Activated CD4-positive, alpha-beta T cell treated with anti-CD3 and anti-CD28 coated beads for 4 hours (primary cell): ENCODE data around the gene GIPC2.

ENCODE experiments used
- DNase-seq, 2 donors: peaks; one replicate each; pipeline ENCODE4 v3.0.0-alpha.2; 2020

GIPC2 gene

GRCh38 chr1:78153092-78153736 lies 107.4 kb downstream of the GIPC2 start:
- DNase-seq, result no peak

DNA sequence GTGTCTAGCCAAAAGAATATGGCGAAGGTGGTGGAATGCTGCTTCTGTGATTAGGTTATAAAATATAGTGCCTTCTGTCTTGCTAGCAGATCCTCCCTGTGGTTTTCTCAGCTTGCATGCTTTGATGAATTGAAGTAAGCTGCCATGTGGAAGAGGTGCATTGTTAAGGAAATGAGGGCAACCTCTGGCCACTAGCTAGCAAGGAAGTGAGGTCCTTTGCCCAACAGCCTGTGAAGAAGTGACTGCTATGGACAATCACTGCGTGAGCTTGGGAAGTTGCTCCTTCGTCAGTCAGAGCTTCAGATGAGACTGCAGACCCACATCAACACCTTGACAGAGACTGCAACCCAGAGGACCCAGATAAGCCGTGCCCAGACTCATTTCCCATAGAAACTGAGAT lies 109.4 kb downstream of the GIPC2 start:
- DNase-seq, result no peak

GRCh38 chr1:78156805-78157521 lies 111.2 kb downstream of the GIPC2 start:
- DNase-seq, result no peak

- no peak for DNase-seq
Measured at GRCh38 chr1:78165816-78166215, 120.0 kb downstream of the GIPC2 start.

- DNase-seq, result no peak
Measured at GRCh38 chr1:78168306-78168705, 122.5 kb downstream of the GIPC2 start.

DNA sequence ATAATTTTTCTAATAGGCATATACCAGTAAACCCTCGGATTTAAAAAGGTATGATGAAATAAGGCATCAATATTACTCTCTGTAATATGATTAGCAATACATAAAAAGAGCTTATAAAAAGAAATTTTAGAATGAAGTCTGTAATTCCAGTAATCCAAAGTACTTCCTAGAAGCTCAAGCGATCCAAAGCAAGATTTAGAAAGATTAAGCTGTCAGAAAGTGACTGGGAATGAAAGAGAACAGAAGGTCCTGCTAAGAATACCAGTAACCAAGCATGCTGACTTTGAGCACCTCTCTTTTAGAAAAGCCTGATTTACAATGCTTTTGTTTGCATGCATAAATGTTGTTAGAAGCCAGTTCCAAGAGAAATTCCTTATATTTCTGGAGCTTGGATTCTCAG lies 125.1 kb downstream of the GIPC2 start:
- no peak for DNase-seq

DNA sequence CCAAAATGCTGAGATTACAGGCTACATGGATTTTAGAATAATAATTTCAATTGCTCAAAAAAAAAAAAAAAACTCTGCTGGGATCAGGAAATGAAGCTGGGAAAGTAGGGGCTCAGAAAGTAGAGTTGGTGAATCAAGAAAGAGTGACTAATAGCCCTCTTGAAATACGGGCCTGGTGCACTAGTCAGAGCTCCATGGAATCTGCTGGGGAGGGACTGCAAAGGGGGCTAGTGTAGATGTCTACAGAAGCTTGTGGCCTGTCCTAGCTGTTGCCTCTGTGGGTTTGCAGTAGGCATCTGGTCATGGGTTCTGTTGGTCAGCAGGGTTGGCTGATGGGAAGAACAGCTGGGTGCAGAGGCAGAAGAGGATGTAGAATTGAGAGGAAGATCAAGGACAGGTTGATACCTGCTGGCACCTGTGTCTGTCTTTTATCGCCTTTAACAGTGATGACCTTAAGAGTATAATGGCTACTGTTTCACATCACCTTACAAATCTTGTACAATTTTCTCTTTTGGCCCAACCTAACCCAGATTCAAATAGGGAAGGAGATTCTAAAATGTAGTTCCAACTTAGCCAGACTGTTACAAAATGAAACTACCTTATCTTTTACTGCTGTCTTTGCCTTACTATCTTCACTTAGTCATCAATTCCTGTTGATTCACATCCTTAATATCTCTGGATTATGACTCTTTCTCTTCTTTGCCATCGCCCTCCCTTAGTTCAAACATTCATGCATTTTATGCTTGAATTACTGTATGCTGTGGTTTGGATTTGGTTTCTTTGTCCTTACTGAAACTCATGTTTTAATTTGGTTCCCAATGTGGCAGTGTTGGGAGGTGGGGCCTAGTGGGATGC lies 126.2 kb downstream of the GIPC2 start:
- no peak for DNase-seq

- no peak for DNase-seq
Measured at GRCh38 chr1:78176448-78176847, 130.7 kb downstream of the GIPC2 start.

DNA sequence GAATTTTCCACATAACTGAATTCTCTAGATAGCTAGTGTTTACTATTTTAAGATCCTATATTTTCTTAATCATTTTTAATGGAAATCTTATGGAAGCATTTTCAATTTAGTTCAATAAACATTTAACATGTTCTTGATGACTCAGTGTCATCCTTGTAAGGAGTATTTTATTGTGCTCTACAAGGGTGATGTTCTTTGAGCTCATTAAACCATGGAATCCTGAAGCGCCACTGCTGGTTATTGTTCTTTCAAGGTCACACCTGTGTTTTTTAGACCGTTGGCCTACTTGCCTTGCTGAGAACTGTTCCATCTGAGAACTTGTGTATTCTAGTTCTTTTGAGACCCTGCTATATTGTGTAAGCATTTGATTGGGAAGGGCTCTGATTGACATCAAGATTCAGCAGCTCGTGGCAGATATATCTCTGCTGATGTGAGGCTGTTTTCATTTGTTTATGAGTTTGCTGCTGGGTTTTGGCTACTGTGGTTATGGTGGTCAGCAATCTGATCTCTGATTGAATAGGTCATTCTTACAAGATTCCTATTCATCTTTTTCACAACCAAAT lies 132.0 kb downstream of the GIPC2 start:
- no peak for DNase-seq

GRCh38 chr1:78178816-78179215 lies 133.1 kb downstream of the GIPC2 start:
- DNase-seq, result no peak

GRCh38 chr1:78184460-78185072 lies 138.8 kb downstream of the GIPC2 start:
- DNase-seq, result no peak
